Right hindlimb (tissue), 1 donor: ENCODE data around the gene ZBTB18.
A peak's percentile ranks its signal among the peaks of the same experiment; 100 is the strongest.
"Not testable (repeated sequence)": the region's sequence is repeated elsewhere in the genome, so short reads cannot be mapped to it uniquely, and the experiment has no call there.

Source experiments
- DNase-seq: peaks from one replicate; pipeline ENCODE4 v3.0.0-alpha.2; 2018

ZBTB18 gene

GRCh38 chr1:244042293-244042692, 8.8 kb upstream of the ZBTB18 start:
- DNase-seq, result no peak

GRCh38 chr1:244044423-244044822, 6.7 kb upstream of the ZBTB18 start:
- no peak for DNase-seq

- not testable (repeated sequence) for DNase-seq
These were observed 4.8 kb upstream of the ZBTB18 start for GRCh38 chr1:244046254-244046653.

- DNase-seq, result no peak
These were observed 4.0 kb upstream of the ZBTB18 start for GRCh38 chr1:244046907-244047611.

- DNase-seq, result no peak
These were observed 3.3 kb upstream of the ZBTB18 start for GRCh38 chr1:244047621-244048255.

- peak; percentile 100 for DNase-seq
These were observed 2.6 kb upstream of the ZBTB18 start for GRCh38 chr1:244048256-244049161.

GRCh38 chr1:244049162-244050013, 1.7 kb upstream of the ZBTB18 start:
- peak; percentile 67 for DNase-seq

- DNase-seq, result no peak
These were observed 859 bp upstream of the ZBTB18 start for GRCh38 chr1:244050014-244050834.

GRCh38 chr1:244052016-244052727, 1.1 kb downstream of the ZBTB18 start:
- peak; percentile 54 for DNase-seq

GRCh38 chr1:244052728-244053312, 1.7 kb downstream of the ZBTB18 start:
- DNase-seq, result no peak

GRCh38 chr1:244053831-244054230, 2.7 kb downstream of the ZBTB18 start:
- no peak for DNase-seq

- no peak for DNase-seq
These were observed 3.3 kb downstream of the ZBTB18 start for GRCh38 chr1:244054247-244054923.

- no peak for DNase-seq
These were observed 3.8 kb downstream of the ZBTB18 start for GRCh38 chr1:244054924-244055263.

GRCh38 chr1:244056577-244056976, 5.5 kb downstream of the ZBTB18 start:
- DNase-seq, result no peak

GRCh38 chr1:244057474-244058385, 6.6 kb downstream of the ZBTB18 start:
- DNase-seq, result no peak

- DNase-seq, result no peak
These were observed 9.0 kb downstream of the ZBTB18 start for GRCh38 chr1:244060117-244060516.

GRCh38 chr1:244060686-244061085, 9.6 kb downstream of the ZBTB18 start:
- DNase-seq, result no peak

- no peak for DNase-seq
These were observed 11.2 kb downstream of the ZBTB18 start for GRCh38 chr1:244062156-244062725.

GRCh38 chr1:244063498-244063897, 12.4 kb downstream of the ZBTB18 start:
- no peak for DNase-seq
